Superior temporal gyrus (tissue), 1 donor: Measurements from ENCODE around the gene APEX2.
"Not testable (repeated sequence)": the region's sequence is repeated elsewhere in the genome, so short reads cannot be mapped to it uniquely, and the experiment has no call there.

Source experiments
- DNase-seq: peaks from one replicate; pipeline ENCODE4 v3.0.0-alpha.2; 2016; ENCODE audit errors: extremely low spot score

The APEX2 gene

GRCh38 chrX:54999717-55000598 lies at the start of gene APEX2:
TSS of gene APEX2 (plus strand) at chrX:55000363. CDS start at chrX:55000423, 60 bp downstream.
- peak; percentile 93 for DNase-seq

GRCh38 chrX:54950730-54951375 lies 49.3 kb upstream of the APEX2 start:
- DNase-seq = no peak

- DNase-seq = no peak
Observed at GRCh38 chrX:54961750-54962149, 38.4 kb upstream of the APEX2 start.

GRCh38 chrX:54964766-54965497 lies 35.2 kb upstream of the APEX2 start:
- no peak for DNase-seq

- no peak for DNase-seq
Observed at GRCh38 chrX:54977387-54977786, 22.8 kb upstream of the APEX2 start.

- no peak for DNase-seq
Observed at GRCh38 chrX:54978448-54978847, 21.7 kb upstream of the APEX2 start.

GRCh38 chrX:54979432-54979831 lies 20.7 kb upstream of the APEX2 start:
- no peak for DNase-seq

- no peak for DNase-seq
Observed at GRCh38 chrX:54980334-54980733, 19.8 kb upstream of the APEX2 start.

GRCh38 chrX:54983306-54983705 lies 16.9 kb upstream of the APEX2 start:
- not testable (repeated sequence) for DNase-seq

GRCh38 chrX:54991706-54992105 lies 8.5 kb upstream of the APEX2 start:
- no peak for DNase-seq

GRCh38 chrX:54992911-54993622 lies 7.1 kb upstream of the APEX2 start:
- no peak for DNase-seq

- DNase-seq = no peak
Observed at GRCh38 chrX:54994099-54994498, 6.1 kb upstream of the APEX2 start, which contains the start of gene PFKFB1. TSS of gene PFKFB1 (minus strand) at chrX:54994188. CDS start at chrX:54994007, 181 bp downstream.

GRCh38 chrX:54994668-54995351 lies 5.4 kb upstream of the APEX2 start:
- DNase-seq = no peak

- DNase-seq = no peak
Observed at GRCh38 chrX:54995621-54996020, 4.5 kb upstream of the APEX2 start.

GRCh38 chrX:55004231-55004630 lies 4.1 kb downstream of the APEX2 start:
- DNase-seq = no peak

- DNase-seq = no peak
Observed at GRCh38 chrX:55005256-55005655, 5.1 kb downstream of the APEX2 start.

- no peak for DNase-seq
Observed at GRCh38 chrX:55006827-55007621, 6.9 kb downstream of the APEX2 start.

- no peak for DNase-seq
Observed at GRCh38 chrX:55007656-55008055, 7.5 kb downstream of the APEX2 start.

- DNase-seq = peak; percentile 8
Observed at GRCh38 chrX:55008571-55009358, 8.6 kb downstream of the APEX2 start.
